Activated gamma-delta T cell treated with anti-CD3 and anti-CD28 coated beads, Interleukin-2, amount 50 U/mL, for 16 hours (primary cell): Measurements from ENCODE around the gene PPP1R16B.
"Not testable (repeated sequence)": the region's sequence is repeated elsewhere in the genome, so short reads cannot be mapped to it uniquely, and the experiment has no call there.

Source experiments
- DNase-seq: peaks from one replicate; pipeline ENCODE4 v3.0.0-alpha.2; 2020; ENCODE audit warnings: low read depth

PPP1R16B gene

GRCh38 chr20:38853759-38854158 is 48.3 kb downstream of the PPP1R16B start:
- no peak for DNase-seq

- DNase-seq, result no peak
These were observed 49.2 kb downstream of the PPP1R16B start for GRCh38 chr20:38854654-38855066.

GRCh38 chr20:38855356-38855755 is 49.9 kb downstream of the PPP1R16B start:
- no peak for DNase-seq

- DNase-seq, result no peak
These were observed 51.1 kb downstream of the PPP1R16B start for GRCh38 chr20:38856570-38856969.

GRCh38 chr20:38857703-38858102 is 52.2 kb downstream of the PPP1R16B start:
- no peak for DNase-seq

- no peak for DNase-seq
These were observed 53.7 kb downstream of the PPP1R16B start for GRCh38 chr20:38859070-38859690.

- DNase-seq, result not testable (repeated sequence)
These were observed 54.4 kb downstream of the PPP1R16B start for GRCh38 chr20:38859857-38860256.

GRCh38 chr20:38861071-38861401 is 55.5 kb downstream of the PPP1R16B start:
- no peak for DNase-seq

GRCh38 chr20:38862226-38862625 is 56.7 kb downstream of the PPP1R16B start:
- DNase-seq, result no peak

GRCh38 chr20:38863024-38863851 is 57.7 kb downstream of the PPP1R16B start:
- DNase-seq, result peak; percentile 50

- no peak for DNase-seq
These were observed 59.2 kb downstream of the PPP1R16B start for GRCh38 chr20:38864662-38865061.

- no peak for DNase-seq
These were observed 61.0 kb downstream of the PPP1R16B start for GRCh38 chr20:38866265-38867061.

GRCh38 chr20:38867062-38867359 is 61.5 kb downstream of the PPP1R16B start:
- no peak for DNase-seq

GRCh38 chr20:38870733-38871559 is 65.4 kb downstream of the PPP1R16B start:
- no peak for DNase-seq

- DNase-seq, result no peak
These were observed 66.1 kb downstream of the PPP1R16B start for GRCh38 chr20:38871560-38871953.

- no peak for DNase-seq
These were observed 66.5 kb downstream of the PPP1R16B start for GRCh38 chr20:38872036-38872435.

- DNase-seq, result no peak
These were observed 67.1 kb downstream of the PPP1R16B start for GRCh38 chr20:38872491-38873049.

GRCh38 chr20:38873050-38873581 is 67.6 kb downstream of the PPP1R16B start:
- peak; percentile 77 for DNase-seq

GRCh38 chr20:38874460-38875174 is 69.1 kb downstream of the PPP1R16B start:
- no peak for DNase-seq

- peak; percentile 56 for DNase-seq
These were observed 69.9 kb downstream of the PPP1R16B start for GRCh38 chr20:38875175-38875993.
